GM10847 (cell line): ENCODE data around the gene ST8SIA3.

Experiments used
- POLR2A ChIP-seq: IDR thresholded peaks from 2 replicates; pipeline ENCODE4 v1.6.1; 2011; ENCODE audit not compliant: insufficient read length; ENCODE audit errors: extremely low read depth

The ST8SIA3 gene

GRCh38 chr18:57352761-57353136 is 392 bp downstream of the ST8SIA3 start:
- no peak for TF ChIP-seq POLR2A

- TF ChIP-seq POLR2A, result no peak
These were observed 981 bp downstream of the ST8SIA3 start for GRCh38 chr18:57353137-57353939.

GRCh38 chr18:57353940-57354461 is 1.6 kb downstream of the ST8SIA3 start:
- TF ChIP-seq POLR2A, result no peak

GRCh38 chr18:57359433-57359832 is 7.1 kb downstream of the ST8SIA3 start:
- TF ChIP-seq POLR2A, result no peak

- TF ChIP-seq POLR2A, result no peak
These were observed 10.4 kb downstream of the ST8SIA3 start for GRCh38 chr18:57362714-57363113.

GRCh38 chr18:57364460-57364859 is 12.1 kb downstream of the ST8SIA3 start:
- no peak for TF ChIP-seq POLR2A

- TF ChIP-seq POLR2A, result no peak
These were observed 14.2 kb downstream of the ST8SIA3 start for GRCh38 chr18:57366528-57367081.

- no peak for TF ChIP-seq POLR2A
These were observed 20.1 kb downstream of the ST8SIA3 start for GRCh38 chr18:57372444-57372843.

GRCh38 chr18:57373017-57373416 is 20.7 kb downstream of the ST8SIA3 start:
- TF ChIP-seq POLR2A, result no peak

GRCh38 chr18:57376503-57376902 is 24.1 kb downstream of the ST8SIA3 start:
- TF ChIP-seq POLR2A, result no peak

GRCh38 chr18:57389271-57389670 is 36.9 kb downstream of the ST8SIA3 start:
- TF ChIP-seq POLR2A, result no peak

GRCh38 chr18:57390044-57390443 is 37.7 kb downstream of the ST8SIA3 start:
- TF ChIP-seq POLR2A, result no peak

GRCh38 chr18:57397440-57398132 is 45.2 kb downstream of the ST8SIA3 start:
- no peak for TF ChIP-seq POLR2A

- no peak for TF ChIP-seq POLR2A
These were observed 52.0 kb downstream of the ST8SIA3 start for GRCh38 chr18:57404345-57404744.

- no peak for TF ChIP-seq POLR2A
These were observed 57.3 kb downstream of the ST8SIA3 start for GRCh38 chr18:57409650-57410049.

GRCh38 chr18:57410749-57411148 is 58.4 kb downstream of the ST8SIA3 start:
- no peak for TF ChIP-seq POLR2A
